Adipose tissue (tissue), 3 donors: ENCODE data around the gene LEFTY1. TPM values are rescaled to one million over a fixed set of nuclear protein-coding genes. Genes with fewer than 3 reads are reported as not detected.
"Not testable (repeated sequence)": the region's sequence is repeated elsewhere in the genome, so short reads cannot be mapped to it uniquely, and the experiment has no call there.

ENCODE experiments used
- H3K27ac ChIP-seq: one replicate; pipeline ENCODE4 v1.5.1; 2013; ENCODE audit warnings: low read depth, low read length
- WGBS, 3 donors: extraction: QIAGEN DNeasy Blood & Tissue Kit; methylation state at CpG; one replicate each; pipeline ENCODE4 v1.1.7; 2013; 5-methylcytosine and 5-hydroxymethylcytosine counted together
- polyA plus RNA-seq, 3 donors: library from polyadenylated mRNA; stranded (reverse); fragments of 200-250 nt; gene quantifications; one replicate each; pipeline ENCODE4 v1.2.3, GENCODE V29; 2013
- donor health status: healthy with polysubstance abuse.
- donor health status: Bipolar disorder and iron deficiency.
- donor health status: healthy.

LEFTY1 gene
- polyA plus RNA-seq, 3 donors, result 0.18 to 60.5 TPM; not detected in 1

- 86 to 96% (median 89%) methylated on average over 6 of the region's 6 CpGs for WGBS, 3 donors
- H3K27ac ChIP-seq, result no peak overlapping the region
Measured at GRCh38 chr1:225892307-225892706, 3.4 kb upstream of the LEFTY1 start.

DNA sequence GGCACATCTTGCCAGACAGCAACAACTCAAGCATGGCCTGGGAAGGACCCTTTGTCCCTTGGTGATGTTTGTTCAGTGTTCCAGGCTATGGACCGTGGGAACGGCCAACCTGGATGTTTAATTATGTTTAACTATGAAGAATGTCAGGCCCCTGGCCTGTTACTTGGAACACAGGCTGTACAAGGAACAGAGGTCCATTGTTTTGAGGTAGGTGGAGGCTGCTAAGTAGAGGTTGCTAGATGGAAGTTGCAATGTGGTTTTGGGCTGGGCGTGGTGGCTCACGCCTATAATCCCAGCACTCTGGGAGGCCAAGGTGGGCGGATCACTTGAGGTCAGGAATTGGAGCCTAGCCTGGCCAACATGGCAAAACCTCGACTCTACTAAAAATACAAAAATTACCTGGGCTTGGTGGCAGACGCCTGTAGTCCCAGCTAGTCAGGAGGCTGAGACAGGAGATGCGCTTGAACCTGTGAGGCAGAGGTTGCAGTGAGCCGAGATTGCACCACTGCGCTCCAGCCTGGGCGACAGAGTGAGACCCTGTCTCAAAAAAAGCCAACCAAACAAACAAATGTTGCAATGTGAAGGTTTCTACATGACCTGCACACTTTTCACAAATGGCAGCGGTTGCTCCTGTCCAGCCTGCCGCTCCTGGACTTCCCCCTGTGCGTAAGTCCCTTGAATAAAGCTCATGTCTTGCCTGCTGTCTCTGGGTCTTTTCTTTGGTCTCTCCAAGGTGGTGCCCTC lies 2.5 kb upstream of the LEFTY1 start:
- WGBS, 3 donors, result 52 to 92% (median 90%) methylated on average over 14 of the region's 14 CpGs
- H3K27ac ChIP-seq, result no peak overlapping the region

DNA sequence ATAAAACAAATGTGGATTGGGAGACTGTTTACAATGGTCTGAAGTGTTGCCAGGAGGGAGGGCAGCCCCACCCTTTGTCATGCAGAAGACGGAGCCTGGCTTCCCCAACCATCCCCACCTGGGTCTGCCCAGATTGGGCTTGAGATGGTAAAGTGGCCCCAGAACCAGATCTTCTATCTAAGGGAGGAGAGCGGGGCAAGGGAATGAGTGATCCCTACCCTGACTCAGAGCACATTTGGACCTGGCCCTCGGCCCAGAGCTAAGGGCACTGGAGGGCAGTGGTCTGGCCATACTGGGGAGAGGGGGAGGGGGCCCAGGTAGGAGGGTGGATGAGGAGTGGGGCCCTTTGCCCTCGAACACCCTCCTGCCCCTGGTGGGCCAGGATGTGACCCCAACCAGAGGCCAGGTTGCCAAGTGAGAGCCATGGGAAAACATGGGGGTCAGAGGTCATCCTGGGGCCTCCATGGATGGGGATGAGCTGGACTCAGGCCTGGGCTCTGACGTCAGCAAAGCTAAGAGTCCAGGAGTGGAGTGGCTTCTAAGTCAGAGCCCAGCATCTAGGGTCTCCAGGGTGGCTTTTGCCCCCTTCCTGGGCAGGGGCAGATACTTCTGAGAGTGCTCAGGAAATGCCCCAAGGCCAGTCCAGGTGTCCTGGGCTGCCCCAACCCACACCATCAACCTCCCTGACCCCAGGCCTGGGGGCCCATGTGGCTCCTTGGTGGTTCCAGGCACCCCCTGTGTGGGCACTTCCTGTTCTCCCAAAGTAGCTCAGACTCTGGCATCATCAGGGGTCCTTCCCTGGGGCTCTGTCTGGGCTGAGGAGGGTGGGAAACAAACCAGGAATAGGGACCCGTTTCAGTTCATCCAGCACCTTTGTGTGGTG lies 1.6 kb upstream of the LEFTY1 start:
- WGBS, 3 donors, result 36 to 78% (median 51%) methylated on average over 6 of the region's 6 CpGs
- H3K27ac ChIP-seq, result no peak overlapping the region

DNA sequence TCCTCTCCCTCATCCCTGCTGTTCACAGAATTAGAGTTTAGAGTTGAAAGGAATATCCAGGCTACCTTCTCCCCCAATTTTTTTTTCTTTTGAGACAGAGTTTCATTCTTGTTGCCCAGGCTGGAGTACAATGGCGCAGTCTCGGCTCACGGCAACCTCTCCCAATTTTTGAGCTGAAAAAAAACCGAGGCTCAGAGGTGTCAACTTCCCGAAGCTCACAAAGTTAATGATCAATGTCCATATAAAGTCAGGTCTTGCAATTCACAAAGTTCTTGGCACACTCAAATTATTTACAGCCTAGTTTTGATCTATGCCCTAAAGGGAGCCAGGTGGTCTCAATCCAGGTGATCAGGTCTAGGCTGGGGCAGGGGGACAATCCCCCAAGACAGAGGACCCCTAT lies 797 bp upstream of the LEFTY1 start:
- no peak overlapping the region for H3K27ac ChIP-seq
- WGBS, 3 donors, result 57 to 93% (median 90%) methylated on average over 5 of the region's 5 CpGs

- 82 to 92% (median 88%) methylated on average over 12 to 18 of the region's 18 CpGs for WGBS, 3 donors
- no peak overlapping the region for H3K27ac ChIP-seq
Measured at GRCh38 chr1:225888289-225888897, 553 bp downstream of the LEFTY1 start.

DNA sequence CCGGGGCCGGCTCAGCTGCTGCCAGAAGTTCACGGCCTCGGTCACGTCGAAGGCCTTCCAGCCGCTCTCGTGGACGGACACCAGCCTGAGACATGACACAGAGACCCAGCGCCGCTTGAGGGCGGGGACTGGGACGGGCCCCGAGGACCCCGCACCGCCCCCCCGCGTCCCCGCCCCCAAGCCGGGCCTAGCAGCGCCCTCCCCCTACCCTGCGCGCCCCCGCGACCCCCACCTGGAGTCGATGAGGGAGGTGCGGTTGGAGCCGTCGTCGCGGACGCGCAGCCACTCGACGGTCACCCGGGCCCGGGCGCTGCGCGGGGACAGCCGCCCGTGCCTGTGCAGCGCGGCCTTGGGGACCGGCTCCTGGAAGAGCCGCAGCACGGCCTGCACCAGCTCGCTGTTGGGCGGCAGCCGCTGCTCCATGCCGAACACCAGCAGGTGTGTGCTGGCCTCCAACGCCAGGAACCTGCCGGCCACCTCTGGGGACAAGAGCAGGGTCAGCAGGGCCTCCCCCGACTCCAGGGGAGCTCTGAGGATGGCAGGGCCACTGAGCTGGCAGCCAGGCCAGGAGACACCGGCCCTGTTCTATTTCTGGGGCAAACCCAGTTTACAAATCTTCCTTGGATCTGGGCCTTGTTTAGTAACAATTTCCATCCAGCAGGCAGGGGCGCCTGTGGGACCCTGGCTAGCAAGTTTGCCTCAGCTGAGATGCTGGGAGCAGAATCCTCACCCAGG lies 1.2 kb downstream of the LEFTY1 start:
- H3K27ac ChIP-seq, result not testable (repeated sequence)
- 15 to 51% (median 45%) methylated on average over 12 to 49 of the region's 56 CpGs for WGBS, 3 donors

DNA sequence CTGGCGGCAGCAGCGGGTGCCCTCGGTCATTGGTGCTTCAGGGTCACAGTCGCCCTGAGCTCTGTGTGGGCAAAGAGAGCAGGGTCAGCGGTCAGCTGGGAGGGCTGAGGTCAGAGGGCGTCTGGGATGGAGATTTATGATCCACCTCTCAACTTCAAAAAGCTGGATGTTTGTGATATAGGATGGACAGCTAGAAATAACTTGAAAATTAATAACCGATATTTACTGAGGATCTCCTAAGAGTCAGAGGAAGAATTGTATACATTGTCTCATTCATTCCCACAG lies 2.0 kb downstream of the LEFTY1 start:
- H3K27ac ChIP-seq, result no peak overlapping the region
- WGBS, 3 donors, result 81 to 94% (median 85%) methylated on average over 7 of the region's 7 CpGs

DNA sequence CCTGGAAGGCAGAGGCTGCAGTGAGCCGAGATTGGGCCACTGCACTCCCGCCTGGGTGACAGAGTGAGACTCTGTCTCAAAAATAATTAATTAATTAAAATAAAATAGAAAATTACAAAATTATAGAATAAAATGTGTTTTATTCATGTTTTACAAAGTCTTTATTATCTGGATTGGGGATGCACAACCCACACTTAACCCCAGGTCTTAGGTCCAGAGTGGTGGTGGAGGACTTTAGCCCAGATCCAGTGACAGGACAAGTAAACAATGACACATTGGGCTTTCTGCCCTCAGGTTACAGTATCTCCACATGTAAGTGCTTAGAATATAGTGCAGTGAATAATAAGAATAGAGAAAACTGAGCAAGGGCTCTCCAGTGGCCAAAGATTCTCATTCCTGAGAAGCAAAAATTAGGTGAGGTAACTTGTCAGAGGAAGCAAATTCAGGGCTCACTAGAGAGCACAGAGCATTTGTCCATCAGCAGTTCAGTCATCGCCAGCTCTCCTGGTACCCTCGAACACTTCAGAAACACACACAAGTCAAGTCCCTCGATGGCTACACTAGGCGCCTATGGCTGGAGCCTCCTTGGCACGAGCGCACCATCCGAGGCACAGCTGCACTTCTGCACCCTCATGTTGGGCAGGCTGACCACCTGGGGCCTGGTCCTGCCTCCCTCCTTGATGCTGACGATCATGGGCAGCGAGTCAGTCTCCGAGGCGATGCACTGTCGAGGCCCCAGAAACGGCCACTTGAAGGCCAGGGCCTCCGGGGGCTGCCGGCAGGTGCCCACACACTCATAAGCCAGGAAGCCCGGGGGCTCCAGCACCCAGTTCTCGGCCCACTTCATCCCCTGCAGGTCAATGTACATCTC lies 2.6 kb downstream of the LEFTY1 start:
- 85 to 93% (median 92%) methylated on average over 19 of the region's 19 CpGs for WGBS, 3 donors
- no peak overlapping the region for H3K27ac ChIP-seq

- WGBS, 3 donors, result 61 to 94% (median 81%) methylated on average over 6 of the region's 6 CpGs
- H3K27ac ChIP-seq, result no peak overlapping the region
Measured at GRCh38 chr1:225885336-225885735, 3.6 kb downstream of the LEFTY1 start.

DNA sequence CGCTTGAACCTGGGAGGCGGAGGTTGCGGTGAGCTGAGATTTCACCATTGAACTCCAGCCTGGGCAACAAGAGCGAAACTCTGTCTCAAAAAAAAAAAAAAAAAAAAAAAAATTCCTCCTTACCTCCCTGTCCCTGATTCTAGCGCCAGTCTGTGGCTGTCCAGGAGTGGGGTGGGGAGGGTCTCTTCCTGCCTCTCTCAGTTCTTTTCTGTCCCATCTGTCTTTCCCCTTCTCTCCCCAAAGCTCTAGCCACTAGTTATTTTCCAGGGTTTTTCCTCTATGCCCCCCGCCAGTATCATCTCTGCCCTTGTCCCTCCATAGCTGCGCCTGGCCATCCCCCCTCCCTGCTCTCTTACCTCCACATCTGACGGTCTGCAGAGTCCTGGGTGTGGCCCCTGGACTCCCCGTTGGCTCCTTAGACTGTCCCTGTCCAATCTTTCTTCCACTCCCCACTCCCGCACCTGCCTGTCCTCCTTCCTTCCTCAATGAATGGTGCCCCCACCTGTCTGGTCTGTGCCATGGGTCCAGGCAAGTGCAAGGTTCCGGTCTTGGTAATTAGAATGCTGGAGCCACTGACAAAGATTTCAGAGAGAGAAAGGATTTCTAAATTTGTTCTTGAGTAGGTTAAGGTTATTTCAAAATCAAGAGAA lies 5.2 kb downstream of the LEFTY1 start:
- WGBS, 3 donors, result 74 to 87% (median 83%) methylated on average over 9 to 10 of the region's 11 CpGs

GRCh38 chr1:225882694-225883615 lies 6.0 kb downstream of the LEFTY1 start:
- H3K27ac ChIP-seq, result no peak overlapping the region
- WGBS, 3 donors, result 5 to 8% (median 7%) methylated on average over 54 to 63 of the region's 63 CpGs

More for the DNA sequence above, 5.2 kb downstream of the LEFTY1 start:
- no peak overlapping the region for H3K27ac ChIP-seq

GRCh38 chr1:225881959-225882693 lies 6.8 kb downstream of the LEFTY1 start, which contains the start of gene TMEM63A:
Gene TMEM63A, minus strand, starts transcription at chr1:225882380. Its CDS starts 4,800 bp downstream, at chr1:225877580.
- H3K27ac ChIP-seq, result peak within 1 kb of the TSS; percentile 29
- WGBS, 3 donors, result 0 to 1% (median 0%) methylated on average over 56 to 64 of the region's 64 CpGs

- WGBS, 3 donors, result 5 to 11% (median 11%) methylated on average over 25 of the region's 25 CpGs
- H3K27ac ChIP-seq, result peak overlapping the region; percentile 29
Measured at GRCh38 chr1:225881081-225881958, 7.6 kb downstream of the LEFTY1 start.

DNA sequence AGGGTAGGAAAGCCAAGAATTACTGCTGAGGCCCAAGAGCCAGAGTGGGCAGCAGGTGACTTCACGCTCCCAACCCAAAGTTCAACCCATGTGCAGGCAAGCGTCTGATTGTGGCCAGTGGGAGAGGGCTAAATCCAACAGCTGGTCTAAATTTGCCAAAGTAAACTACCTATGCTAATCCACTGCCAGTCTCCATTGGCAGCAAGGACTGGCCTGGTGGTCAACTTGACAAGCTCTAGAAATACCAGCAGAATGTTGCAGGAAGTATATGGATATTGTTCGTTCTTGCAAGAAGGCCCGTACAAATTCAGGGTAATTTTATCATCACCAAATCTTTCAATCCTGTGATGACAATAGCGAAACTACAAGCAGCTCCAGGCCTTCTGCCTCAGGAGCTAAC lies 8.3 kb downstream of the LEFTY1 start:
- WGBS, 3 donors, result 31 to 62% (median 58%) methylated on average over 5 of the region's 5 CpGs

GRCh38 chr1:225880222-225880588 lies 8.7 kb downstream of the LEFTY1 start:
- H3K27ac ChIP-seq, result no peak overlapping the region
- 5 to 70% (median 61%) methylated on average over 2 of the region's 2 CpGs for WGBS, 3 donors

More for the DNA sequence above, 8.3 kb downstream of the LEFTY1 start:
- no peak overlapping the region for H3K27ac ChIP-seq
